Stimulated activated CD4-positive, alpha-beta T cell treated with anti-CD3 and anti-CD28 coated beads, TNF-alpha, amount 100 ng/mL, for 48 hours (primary cell): ENCODE data around the gene SDHA.
A peak's percentile ranks its signal among the peaks of the same experiment; 100 is the strongest.

ENCODE experiments used
- DNase-seq, 3 donors: peaks; one replicate each; pipeline ENCODE4 v3.0.0-alpha.2; 2020; ENCODE audit warnings: low read depth in 3 of 3

Gene SDHA

DNA sequence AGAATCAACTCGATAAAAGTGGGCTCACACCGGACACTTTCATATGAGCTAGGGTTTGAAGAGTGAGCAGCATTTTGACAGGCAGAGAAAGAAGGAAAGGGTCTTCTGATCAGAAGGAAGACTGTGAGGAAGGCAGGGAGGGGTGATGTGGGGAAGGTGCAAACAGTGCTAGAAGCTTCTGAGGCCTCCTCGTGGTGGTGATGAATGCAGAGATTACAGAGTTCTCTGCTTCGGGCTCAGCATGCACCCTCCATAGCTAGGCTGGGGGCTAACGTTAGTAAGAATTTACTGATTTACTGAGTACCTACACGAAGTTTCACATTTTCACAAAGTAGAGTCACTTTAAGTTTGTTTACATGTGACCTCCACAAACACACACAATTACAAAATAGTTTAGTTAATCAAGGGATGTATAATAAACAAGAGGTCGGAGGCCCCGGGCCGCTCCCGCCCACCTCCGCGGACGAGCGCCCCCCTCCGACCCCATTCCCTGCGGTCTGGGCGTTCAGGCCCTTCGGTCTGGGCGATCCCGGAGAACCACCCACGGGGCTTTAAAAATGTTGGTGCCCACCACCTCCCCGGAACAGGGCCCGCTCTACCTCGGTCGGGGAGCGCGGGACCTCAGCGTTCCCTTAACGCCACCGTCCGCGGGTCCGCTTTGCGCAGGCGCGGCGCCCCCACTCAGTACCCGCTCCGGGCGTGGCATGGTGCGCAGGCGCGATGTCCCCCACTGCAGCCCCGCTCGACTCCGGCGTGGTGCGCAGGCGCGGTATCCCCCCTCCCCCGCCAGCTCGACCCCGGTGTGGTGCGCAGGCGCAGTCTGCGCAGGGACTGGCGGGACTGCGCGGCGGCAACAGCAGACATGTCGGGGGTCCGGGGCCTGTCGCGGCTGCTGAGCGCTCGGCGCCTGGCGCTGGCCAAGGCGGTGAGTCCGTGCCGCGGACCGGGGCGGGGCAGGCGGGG lies at the start of gene SDHA, which contains the start of gene CCDC127:
TSS of gene SDHA (plus strand) at position 827 of the 963 bp plus-strand sequence. CDS start at position 863, 36 bp downstream.
TSS of gene CCDC127 (minus strand) at position 660 of the 963 bp plus-strand sequence. CDS start 1,304 bp downstream, outside the sequence.
- peak; percentile 92 to 97 (median 95) for DNase-seq

DNA sequence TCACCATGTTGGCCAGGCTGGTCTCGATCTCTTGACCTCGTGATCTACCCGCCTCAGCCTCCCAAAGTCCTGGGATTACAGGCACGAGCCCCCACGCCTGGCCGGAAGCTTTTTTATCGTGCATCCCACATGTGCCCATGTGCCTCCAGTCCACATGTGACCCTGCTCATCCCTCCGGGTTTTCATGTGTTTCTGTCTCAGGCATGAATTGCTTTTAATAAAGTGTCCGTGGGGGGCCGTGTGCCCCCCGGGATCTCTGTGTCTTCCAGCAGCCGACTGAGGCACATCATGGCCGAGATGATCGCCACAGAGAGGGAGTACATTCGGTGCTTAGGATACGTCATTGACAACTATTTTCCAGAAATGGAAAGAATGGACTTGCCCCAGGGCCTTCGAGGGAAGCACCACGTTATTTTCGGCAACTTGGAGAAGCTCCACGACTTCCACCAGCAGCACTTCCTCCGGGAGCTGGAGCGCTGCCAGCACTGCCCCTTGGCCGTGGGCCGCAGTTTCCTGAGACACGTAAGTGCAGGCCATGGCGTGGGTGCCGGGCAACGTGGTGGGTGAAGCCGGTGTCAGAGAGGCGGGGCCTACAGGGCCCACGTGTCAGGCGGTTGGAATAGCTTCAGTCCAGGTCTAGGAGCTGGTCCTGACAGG lies 48.9 kb upstream of the SDHA start:
- DNase-seq = no peak

DNA sequence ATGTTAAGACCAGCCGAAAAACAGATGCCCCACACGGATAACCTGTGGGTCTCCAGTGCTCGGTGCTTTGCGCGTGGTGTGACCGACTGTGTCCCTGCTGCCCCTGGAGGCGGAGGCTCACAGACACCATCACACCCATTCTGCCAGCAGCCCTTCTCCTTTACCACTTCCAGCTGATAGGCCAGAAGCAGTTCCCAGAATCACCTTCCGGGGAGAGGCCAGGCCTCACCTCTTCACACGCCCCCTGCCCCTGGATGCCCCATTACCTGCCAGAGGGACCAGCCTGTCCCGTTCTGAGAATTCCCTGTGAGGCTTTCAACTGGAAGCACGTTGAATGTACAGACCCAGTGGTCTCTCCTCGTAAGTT lies 48.4 kb upstream of the SDHA start:
- no peak for DNase-seq

GRCh38 chr5:170971-171800 lies 46.9 kb upstream of the SDHA start:
- no peak for DNase-seq

GRCh38 chr5:171801-172331 lies 46.3 kb upstream of the SDHA start:
- no peak for DNase-seq

- DNase-seq = no peak
Measured at GRCh38 chr5:172421-172820, 45.7 kb upstream of the SDHA start.

GRCh38 chr5:172841-173251 lies 45.3 kb upstream of the SDHA start:
- no peak for DNase-seq

GRCh38 chr5:173392-174290 lies 44.5 kb upstream of the SDHA start:
- no peak for DNase-seq

- no peak for DNase-seq
Measured at GRCh38 chr5:174291-174600, 43.9 kb upstream of the SDHA start.

DNA sequence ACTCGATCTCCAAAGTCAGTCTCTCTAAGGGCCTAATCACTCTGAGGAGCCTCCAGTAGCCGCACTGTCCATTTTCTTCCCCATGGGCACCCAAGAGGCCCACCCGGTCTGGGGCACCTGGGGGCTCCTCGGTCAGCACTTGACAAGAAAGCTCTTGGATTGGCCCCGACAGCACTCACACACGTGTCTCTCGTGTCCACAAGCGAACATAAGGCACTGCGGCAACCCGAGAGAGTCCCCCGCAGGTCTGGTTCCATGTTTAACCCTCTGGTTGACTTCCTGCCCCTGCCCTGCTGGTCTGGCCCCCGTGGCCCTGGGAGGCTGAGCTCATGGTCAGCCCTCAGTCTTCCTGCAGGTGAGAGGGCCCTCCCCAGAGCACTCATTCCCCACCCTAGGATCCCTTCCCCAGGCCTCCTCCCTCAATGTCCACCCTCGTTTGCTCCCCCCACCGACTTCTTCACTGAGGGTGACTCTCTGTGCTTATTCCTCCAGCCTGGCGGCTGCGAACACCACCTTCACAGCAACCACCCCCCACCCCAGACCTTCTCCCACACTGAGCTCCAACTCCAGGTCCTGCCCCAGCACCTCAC lies 43.1 kb upstream of the SDHA start:
- no peak for DNase-seq

GRCh38 chr5:176296-176823 lies 41.8 kb upstream of the SDHA start:
- no peak for DNase-seq

GRCh38 chr5:178110-178509 lies 40.0 kb upstream of the SDHA start:
- DNase-seq = no peak

DNA sequence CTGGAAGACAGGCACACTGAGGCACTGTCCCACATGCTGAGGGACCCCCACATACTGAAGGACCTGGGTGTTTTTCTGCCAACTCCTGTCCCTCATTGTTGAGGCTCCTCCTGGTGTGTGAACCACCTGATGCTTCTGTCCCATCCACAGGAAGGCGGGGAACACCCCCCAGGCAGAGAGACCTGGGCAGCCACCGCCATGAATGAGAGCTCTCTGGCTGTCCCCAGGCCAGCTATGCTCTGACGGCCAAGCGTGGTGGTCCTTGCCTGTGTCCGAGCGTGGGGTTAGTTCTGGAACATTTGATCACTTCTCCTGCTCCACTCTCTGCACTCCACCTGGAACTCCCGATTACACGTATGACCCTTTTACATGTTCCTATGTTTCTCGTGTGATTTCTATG lies 38.7 kb upstream of the SDHA start:
- no peak for DNase-seq

GRCh38 chr5:180286-180918 lies 37.7 kb upstream of the SDHA start:
- DNase-seq = no peak

DNA sequence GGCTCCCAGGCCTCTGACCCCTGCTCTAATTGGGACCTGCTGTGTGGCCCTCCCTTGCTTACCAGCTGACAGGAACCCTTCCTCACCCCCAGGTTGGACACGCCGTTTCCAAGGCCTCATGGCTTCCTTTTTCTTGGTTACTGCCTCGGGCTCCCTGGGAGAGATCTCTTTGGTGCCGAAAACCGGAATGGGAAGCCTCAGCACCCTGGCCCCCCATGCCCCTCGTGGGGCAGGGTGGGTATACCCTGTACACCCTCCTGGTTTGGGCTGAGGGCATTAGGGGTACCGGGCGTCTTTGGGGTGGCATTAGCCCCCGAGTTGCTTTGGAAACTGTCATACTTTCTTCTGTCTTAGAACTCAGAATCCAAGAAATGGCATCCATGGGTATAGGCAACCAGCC lies 37.0 kb upstream of the SDHA start:
- no peak for DNase-seq

- DNase-seq = no peak
Measured at GRCh38 chr5:181566-181965, 36.6 kb upstream of the SDHA start.

DNA sequence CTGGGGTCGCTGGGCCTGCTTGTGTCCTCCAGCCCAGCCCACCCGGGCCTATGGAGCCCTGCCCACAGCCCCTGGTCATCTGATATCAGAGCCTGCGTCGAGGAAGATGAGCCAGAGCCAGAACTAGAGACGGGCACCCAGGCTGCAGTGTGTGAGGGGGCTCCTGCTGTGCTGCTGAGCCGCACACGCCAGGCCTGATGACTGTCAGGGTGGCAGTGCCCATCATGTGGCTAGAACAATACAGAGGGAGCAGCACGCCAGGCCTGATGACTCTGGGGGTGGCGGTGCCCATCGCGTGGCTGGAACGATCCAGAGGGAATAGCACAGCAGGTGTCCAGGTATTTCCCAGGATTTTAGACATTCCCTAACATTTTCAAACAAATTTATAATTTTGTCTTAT lies 36.0 kb upstream of the SDHA start:
- no peak for DNase-seq

GRCh38 chr5:184471-184870 lies 33.6 kb upstream of the SDHA start:
- DNase-seq = no peak
